ENCODE results near the gene HIRIP3.
"Not testable (repeated sequence)": the region's sequence is repeated elsewhere in the genome, so short reads cannot be mapped to it uniquely, and the experiment has no call there.

Gene HIRIP3

DNA sequence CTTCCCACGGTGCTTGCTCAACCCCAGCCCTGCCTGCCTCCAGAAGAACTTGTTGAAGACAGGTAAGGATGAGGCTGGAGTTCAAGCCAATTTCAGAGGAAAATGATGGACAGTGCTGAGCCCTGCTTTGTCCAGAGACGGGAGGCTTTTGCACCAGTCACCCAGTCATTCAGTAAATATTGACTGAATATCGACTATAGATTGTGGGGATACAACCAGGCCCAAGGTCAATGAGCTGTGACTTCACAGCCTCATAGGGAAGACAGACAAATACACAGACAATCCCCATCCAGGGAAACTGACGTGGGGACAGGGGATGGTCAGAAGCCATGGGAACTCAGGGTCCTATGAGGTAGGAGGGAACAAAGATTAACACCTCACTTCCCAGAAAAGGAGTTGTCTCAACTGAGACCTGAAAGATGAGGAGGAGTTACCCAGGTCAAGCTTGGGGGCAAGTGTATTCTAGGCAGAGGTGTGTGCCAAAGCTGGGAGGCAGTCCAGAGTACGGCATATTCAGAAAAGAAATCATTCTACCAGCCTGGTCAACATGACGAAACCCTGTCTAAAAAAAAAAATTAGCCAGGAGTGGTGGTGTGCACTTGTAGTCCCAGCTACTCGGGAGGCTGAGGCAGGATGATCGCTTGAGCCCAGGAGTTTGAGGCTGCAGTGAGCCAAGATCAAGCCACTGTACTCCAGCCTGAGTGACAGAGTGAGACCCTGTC lies 21.3 kb upstream of the HIRIP3 start:
- no peak for DNase-seq (ENCODE audit: low read depth)

DNA sequence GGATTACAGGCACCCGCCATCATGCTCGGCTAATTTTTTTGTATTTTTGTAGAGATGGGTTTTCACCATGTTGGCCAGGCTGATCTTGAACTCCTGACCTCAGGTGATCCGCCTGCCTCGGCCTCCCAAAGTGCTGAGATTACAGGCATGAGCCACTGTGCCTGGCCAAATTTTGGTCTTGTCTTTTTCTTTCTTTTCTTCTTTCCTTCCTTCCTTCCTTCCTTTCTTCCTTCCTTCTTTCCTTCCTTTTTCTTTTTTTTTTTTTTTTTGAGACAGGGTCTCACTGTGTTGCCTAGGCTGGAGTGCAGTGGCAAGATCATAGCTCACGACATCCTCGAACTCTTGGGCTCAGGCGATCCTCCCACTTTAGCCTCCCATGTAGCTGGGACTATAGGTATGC lies 20.0 kb upstream of the HIRIP3 start:
- DNase-seq (ENCODE audit: low read depth), result not testable (repeated sequence)

DNA sequence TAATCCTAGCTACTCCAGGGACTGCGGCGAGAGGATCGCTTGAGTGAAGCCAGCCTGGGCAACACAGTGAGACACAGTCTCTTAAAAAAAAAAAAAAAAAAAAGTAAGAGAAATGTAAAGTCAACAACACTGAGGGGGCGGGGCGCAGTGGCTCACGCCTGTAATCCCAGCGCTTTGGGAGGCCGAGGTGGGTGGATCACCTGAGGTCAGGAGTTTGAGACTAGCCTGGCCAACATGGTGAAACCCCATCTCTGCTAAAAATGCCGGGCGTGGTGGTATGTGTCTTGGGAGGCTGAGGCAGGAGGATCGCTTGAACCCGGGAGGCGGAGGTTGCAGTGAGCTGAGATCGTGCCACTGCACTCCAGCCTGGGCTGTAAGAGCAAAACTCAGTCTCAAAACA lies 17.2 kb upstream of the HIRIP3 start:
- not testable (repeated sequence) for DNase-seq (ENCODE audit: low read depth)

DNA sequence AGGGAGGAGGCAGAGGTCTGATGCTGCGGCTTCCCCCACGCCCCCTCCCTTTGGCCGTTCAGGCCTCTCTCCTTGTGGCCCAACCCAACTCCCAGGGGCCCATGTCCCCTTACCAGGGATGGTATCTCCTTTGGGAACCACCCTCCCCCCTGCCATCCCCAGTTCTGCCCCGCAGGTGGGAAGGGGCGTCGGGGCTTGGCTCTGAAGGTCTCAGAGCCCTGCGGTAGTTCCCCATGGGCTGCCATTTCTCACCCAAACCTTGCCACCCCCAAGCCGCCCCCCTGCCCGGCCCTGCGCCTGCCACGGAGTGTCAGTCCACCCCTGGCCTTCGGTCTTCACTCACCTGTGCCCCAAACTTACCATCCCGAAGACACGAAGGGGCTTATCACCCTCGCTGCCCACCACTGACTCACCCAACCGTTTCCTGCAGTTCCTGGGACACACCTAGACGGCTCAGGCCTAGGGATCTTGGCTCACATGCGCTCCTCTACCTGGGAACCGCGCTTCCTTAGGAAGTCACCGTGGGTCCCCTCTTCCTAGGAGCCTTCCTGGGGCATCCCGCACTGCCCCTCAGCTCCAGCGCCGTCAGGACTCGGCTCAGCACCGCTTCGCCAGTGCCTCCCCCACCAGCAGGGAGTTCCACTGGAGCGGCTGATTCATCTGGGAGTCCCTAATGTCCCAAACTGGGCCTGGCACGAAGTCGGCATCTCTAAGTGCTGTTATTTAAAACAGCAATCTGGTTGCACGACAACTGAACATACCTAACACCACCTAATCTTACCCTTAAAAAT lies 16.5 kb upstream of the HIRIP3 start:
- no peak for DNase-seq (ENCODE audit: low read depth)

DNA sequence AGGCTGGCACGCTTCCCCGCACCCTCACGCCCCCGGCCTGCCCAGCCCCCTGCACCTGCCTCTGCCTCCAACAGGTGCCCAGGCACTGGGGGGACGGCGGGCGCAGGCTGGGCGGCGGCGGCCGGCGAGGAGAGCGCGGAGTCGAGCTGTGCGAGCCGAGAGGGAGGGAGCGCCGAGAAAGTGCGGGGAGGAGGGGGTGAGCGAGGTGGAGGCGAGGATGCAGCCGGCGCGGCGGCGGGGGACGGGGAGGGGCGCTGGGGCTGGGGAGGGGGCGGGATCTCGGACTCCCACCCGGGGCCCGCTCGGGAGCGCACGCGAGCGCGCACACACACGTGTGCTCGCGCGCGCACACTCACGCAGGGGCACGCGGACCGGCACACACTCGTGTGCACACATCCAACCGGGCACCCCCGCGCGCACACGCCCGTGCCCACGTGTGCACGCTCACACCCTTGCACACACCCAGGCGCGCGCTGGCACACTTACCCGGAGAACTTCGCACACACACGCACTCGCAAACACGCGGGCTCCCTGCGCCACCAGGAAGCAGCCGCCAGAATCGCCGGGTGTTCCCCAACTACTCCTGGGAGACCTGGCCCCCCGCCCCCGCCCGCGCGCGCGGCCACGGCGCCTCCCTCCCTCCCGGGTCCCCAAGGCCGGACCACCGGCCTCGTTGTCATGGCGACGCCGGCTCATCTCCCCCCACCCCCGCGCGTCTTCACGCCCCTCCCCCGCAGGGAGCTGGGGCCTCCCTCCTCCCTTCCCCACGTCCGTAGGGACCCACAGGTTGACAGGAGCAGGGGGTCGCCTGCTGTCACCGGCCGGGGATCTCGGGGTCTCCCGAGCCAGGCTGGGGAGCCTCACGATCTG lies 15.7 kb upstream of the HIRIP3 start, which contains the start of gene DOC2A:
Gene DOC2A (minus strand): TSS at position 184 of the 870 bp plus-strand sequence. CDS start 805 bp downstream, outside the sequence.
- no peak for DNase-seq (ENCODE audit: low read depth)

DNA sequence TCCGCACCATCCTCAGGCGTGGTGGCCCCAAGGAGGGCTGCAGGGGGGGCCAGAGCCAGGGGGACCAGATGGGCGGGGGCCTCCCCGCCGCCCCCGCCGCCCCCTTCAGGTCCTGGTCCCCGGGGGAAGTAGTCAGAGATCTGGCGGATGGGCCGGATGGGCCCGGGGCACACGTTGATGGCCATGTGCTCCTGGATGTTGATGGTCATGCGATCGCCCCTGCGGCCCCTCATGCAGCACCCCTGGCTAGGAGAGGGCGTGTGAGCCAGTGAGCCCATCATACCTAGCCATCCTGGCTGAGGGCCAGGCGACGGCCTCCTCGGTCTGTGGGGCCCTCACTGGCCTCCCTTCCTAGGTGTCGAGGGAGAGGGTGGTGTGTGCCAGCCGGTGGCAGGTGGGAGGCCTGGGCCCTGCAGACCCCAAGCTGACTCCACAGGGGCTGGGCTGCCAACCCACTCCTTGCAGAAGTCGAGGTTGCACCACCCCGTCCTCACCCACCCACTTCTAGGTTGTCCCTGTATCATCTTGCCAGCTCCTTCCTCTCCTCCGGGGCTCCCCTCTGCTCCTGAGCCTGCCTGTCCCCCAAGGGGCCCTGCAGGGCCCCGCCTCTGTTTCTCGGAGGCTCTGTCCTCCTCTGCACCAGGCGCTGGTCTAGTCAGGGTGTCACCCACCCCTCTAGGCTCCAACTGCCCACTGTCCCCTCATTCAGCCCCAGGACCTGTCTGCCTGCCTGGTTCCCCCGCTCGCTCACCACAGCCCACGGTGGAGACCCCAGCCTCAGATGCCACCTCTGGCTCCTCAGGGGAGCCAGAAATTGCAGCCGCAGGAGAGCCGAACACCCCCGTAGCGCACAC lies 14.8 kb upstream of the HIRIP3 start:
- DNase-seq (ENCODE audit: low read depth), result no peak

DNA sequence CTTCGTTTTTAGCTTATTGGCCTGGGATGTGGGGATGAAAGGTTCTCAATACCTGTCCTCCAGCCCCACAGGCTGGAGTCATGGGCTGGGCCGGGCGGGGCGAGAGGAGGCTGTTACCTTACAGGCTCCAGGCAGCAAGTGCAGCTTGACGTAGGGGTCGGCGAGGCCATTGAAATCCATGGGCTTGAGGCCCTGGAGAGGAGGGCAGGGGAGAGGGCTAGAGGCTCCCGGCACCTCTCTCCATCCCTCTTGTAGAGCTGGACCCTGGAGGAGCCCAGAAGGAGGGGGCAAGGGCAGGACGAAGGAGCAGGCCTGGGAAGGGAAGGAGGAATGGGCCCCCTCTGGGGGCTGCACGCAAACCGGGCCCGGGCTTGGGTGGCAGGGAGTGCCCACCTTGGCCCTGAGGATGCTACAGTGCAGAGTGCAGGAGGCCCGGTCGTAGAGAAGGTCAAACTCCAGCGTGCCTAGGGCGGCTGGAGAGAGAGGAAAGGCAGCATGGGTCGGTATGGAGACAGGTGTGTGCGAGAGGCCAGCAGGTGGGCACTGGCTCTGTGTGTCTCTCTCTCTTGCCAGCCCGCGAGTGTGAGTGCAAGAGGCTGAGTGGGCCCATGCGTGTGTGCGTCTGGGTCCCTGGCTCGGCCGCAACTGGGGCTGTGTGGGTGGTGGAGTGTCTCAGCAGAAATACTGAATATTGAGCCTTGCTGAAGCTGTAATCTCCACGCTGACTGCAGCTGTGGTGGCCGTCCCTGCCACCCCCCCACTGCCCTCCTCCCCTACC lies 13.9 kb upstream of the HIRIP3 start:
- no peak for DNase-seq (ENCODE audit: low read depth)

DNA sequence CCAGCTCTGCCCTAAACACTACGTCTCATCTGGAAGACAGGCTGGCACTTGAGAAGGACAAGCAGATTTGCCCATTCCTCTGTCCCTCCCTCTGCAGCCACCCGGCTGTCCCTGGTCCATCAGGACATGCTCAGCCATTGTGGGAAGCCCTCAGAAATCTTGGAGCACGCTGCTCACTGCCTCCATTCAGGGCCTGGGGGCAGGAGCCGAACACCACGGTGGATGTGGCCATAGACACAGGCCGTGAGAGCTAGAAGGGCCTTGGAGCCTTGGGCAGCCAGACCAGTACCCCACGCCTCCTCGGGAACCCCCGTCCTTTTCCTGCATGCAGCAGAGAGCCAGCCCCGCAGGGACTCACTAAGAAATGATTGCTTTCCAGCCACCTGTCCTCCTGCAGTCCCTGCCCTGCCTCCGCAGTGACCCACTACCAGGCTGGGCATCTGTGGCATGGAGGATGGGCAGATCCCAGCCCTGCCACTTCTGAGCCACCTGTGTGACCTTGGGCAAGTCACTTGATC lies 12.0 kb upstream of the HIRIP3 start:
- no peak for DNase-seq (ENCODE audit: low read depth)

DNA sequence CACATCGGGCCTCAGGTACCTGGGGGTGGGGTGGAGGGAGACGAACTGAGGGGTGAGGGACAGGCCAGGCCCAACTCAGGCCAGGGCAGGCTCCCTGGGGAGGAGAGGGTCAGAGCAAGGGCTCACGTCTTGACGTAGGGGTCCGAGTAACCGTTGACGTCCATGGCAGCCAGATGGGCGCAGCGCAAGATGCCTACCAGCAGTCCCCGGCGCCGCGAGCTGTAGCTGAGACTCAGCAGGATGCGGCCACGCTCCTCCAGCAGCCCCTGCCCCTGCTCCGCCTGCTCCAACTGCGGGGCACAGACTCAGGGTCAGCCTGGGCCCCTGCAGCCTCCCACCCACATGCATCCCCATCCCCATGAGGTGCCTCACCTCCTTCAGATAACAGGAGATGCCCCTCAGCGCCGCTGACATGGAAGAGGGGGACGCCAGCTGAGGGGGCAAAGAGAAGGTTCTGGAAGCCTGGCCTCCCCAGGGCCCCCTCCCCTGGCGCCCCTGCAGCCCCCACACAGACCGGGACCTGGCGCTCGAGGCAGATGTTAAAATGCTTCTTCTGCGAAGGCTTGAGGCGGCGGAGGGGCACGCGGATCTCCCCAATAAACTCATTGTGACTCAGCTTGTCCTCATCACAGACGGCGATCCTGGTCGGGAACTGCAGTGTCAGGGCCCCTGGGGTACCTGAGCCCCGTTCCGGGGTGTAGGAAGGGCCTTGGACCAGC lies 11.4 kb upstream of the HIRIP3 start:
- no peak for DNase-seq (ENCODE audit: low read depth)

DNA sequence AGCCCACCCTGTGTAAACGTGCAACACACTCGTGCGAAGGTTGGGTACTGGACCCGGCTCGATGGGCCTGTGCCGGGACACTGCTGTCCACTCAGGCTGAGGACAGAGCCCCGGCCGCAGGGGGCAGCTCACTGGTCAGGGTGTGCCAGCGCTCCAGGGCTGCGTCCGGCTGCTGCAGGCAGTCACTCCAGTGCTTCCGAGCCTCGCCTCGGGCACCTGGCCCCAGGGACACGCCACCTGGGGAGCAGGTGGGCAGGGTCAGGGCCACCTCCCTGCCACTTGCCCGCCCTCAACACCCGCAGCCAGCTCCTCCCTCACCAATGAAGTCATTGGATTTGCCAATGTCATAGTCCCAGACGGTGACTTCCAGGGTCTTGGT lies 10.7 kb upstream of the HIRIP3 start:
- DNase-seq (ENCODE audit: low read depth), result no peak

DNA sequence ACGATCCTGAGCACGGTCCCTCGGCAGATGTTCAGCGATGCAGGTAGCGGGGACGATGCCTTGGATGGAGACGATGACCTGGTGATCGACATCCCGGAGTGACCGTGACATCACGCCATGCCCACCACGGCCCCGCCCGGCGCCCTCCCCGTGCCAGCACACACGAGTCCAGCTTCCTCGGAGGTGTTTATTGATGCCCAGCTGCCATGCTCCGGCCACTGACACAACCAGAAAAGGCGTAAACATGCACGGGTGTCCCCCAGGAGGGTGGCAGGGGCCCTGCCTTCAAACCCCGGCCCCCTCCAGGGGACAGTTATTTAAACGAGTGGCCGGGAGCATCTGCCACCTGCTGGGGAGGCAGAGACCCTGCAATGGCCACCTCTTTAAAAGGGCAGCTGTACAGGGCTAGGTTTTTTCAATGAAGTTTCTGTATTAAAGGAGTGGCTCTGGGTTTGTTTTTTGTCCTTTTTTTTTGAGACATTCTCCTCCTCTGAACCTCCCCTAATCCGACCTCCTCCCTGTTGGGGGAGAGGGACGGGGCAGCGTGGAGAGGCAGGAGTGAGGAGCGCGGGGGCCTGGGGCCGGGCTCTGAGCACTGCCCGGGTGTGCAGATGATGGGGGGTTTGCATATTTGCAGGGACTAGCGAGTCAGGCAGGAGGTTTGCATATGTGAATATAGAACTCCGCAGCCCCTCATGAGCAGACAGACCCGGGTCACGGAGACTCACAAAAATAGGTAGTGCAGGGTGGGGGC lies 10.1 kb upstream of the HIRIP3 start:
- DNase-seq (ENCODE audit: low read depth), result no peak

DNA sequence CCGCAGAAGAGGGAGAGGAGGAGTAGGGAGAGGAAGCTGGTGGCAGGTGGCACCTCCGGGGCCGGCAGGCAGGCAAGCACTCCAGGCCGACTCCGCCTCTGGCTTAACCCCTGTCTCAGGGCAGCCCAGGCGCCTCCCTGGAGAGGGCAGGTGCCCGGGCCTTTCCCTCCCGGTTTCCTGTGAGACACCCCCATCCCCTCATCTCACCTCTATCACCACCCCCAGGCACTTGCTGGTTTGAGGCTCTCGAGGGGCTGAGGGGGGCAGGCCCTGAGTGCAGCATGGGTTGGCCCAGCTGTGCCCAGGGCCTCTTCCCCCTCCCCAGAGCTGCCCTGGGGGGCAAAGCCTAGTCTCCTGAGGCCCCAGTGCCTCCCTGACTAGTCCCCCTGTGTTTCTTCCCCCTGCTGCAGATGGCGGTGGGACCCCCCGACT lies 9.4 kb upstream of the HIRIP3 start:
- no peak for DNase-seq (ENCODE audit: low read depth)

DNA sequence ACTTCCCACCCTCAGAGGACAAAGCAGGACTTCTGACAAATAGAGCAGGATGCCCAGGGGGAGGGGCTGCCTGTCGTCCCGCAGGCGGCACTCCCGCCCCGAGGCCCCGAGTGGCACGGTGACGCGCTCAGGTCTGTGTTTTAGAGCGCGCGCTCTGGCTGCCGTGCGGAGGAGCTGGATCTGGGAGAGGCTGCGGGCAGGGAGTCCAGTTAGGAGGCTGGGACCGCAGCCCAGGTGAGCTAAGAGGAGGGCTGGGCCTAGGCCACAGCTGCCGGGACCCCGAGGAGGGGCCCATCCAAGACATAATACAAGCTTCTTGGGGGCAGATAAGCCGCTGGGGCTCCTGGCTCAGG lies 9.0 kb upstream of the HIRIP3 start:
- no peak for DNase-seq (ENCODE audit: low read depth)

DNA sequence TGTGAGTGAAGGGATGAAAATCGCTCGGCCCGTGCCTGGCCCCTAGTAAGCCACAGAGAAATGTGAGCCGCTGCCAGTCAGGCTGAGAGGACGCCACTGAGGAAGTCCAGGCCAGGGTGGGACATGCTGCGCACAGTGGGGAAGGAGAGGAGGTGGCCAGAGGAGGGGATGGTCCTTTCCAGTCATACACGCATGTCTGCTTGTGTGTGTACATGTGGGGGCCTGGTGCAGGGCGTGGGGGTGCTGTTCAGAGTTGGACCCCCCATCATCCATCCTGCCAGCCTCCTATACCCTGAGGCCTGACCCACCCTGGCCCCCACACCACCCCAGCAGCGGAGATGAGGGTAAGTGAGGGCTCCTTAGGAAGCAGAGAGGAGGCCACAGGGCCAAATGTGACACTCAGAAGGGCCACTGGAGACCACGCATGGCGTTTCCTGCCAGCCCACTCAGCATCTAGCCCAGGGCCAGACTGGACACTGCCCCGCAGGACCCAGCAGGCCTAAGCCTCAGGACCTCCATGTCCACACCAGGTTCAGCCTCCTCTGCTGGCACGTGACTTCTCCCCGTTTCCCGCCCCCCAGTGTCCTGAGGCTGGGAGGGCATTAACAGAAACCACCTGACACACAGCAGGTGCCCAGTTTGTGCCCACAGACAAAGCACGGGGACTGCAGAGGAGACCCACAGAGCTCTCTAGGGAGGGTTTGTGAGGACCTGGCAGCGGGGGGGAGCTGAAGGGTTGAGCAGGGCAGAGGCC lies 8.4 kb upstream of the HIRIP3 start:
- DNase-seq (ENCODE audit: low read depth), result no peak

DNA sequence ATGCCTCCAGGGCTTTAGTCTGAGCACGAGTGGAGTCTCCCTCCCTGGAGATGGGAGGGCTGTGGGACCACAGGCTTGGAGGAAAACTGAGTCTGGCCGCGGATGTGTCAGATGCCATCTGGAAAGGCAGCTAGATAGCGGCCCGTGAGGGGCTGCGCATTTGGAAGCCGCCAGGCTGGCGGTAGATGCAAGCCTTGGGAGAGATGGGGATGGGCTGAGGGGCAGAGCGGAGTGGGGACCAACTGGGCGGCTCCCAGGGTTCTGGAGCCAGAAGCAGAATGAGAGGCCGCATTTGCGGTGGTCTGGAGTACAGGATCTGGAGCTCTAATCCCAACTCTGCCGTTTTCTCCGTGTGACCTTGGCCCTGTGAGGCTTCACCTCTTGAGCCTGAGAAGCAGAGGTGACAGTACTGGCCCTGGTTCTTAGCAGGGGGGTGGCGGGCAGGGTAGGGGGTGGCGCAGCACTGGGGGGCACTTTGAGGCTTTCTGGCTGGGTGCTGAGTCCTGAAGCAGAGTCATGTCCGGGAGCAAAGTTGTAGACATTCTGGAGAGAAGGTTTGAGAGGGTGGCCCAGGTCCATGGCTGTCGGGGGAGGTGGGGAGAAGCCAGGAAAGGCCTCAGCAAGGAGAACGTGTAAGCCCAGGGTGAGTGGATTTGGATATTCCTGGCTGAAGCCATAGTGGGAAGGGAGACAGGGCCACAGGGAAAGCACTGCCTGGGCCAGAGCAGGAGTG lies 7.4 kb upstream of the HIRIP3 start:
- DNase-seq (ENCODE audit: low read depth), result no peak

DNA sequence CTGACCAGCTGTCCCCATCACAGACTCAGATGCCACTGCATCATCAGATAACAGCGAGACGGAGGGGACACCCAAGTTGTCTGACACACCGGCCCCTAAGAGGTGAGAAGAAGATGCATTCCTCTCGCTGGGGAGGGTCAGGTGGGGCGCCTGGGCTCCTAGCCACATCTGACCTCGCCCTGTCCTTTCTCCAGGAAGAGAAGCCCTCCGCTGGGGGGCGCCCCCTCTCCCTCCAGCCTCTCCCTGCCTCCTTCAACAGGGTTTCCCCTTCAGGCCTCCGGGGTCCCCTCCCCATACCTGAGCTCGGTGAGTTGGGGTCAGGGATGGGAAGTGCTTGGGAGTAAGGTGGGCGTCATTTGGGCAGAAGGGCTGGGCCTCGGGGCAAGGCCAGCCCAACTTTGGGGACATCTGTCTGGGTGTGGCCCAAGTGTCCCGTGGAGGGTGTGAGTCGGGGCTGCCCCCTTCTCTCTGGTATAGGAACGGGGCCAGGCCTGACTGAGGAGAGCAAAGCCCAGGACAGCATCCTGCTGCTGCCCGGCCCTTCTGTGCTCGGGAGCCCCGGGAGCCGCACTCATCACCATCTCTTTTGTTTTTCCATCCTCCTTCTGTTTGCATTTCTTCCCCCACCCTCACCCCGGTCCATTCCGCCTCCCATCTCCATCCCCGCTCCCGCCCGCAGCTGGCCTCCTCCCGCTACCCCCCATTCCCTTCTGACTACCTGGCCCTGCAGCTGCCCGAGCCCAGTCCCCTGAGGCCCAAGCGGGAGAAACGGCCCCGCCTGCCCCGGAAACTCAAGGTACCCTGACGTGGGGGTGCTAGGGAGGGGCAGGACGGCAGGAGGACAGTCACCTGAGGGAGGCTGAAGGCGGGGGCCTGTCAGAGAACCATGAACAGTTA lies 5.6 kb upstream of the HIRIP3 start:
- no peak for DNase-seq (ENCODE audit: low read depth)

DNA sequence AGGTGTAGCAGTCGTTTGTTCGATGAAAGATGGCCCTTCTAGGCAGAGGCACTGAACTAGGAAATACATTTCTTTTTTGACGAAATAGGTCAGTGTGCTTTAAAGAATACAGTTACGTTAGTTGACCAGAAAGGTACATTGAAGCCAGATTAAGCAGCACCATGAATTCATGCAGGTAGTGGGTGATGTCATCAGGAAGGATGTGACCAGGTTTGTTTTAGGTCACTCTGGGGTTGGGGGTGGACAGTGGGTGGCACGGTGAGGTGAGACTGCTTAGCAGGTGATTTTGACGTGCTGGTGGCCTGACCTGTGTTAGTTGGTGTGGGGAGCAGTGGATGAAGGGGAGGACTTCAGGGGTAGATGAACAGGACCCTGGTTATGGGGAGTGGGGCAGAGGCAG lies 4.2 kb upstream of the HIRIP3 start:
- no peak for DNase-seq (ENCODE audit: low read depth)

Data from activated T-helper 1 cell treated with Interleukin-2 at 50 U/mL for 16 hours (primary cell).